Epidermal melanocyte (primary cell): ENCODE measurements around the gene LGR6.

Experiments used
- DNase-seq: peaks from one replicate; pipeline ENCODE4 v3.0.0; 2011; ENCODE audit warnings: low spot score; ENCODE audit not compliant: insufficient read length

LGR6 gene

GRCh38 chr1:202199040-202199889 lies 5.7 kb downstream of the LGR6 start:
- DNase-seq: no peak

GRCh38 chr1:202200112-202200548 lies 6.5 kb downstream of the LGR6 start:
- no peak for DNase-seq

GRCh38 chr1:202200669-202201068 lies 7.1 kb downstream of the LGR6 start:
- no peak for DNase-seq

DNA sequence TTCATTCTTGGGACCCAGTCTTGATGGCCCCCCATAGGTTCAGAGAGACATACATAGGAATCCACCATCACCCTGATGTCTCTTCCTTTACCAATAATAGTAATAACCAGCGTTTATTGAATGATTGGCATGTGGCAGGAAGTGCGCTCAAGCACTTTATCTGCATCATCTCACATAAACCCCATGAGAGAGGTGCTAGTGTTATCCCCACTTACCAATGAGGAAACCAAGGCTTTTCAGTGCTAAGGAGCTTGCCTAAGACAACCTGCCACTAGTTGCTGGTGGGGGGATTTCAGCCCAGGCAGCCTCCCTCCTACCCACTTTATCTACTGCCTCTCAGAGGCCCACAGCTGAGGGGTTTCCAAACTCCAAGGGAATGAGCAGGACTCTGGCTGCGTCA lies 7.7 kb downstream of the LGR6 start:
- no peak for DNase-seq

DNA sequence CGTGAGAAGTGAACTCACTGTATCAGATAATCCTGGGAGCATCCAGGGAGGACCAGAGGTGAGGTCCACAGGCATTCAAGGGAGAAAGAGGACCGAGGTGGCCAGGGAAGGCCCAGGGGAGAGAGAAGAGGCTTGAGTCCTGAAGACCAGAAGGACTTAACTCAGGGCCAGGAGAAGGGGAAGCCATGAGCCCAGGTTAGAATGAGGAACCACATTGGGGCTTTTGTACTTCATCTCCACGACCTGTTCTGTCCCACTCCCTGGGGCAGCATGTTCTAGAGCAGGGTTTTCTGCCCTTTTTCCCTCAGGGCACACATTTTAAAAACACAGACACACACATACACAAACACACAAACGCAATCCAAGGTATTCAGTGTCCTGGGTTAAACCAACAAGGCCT lies 8.4 kb downstream of the LGR6 start:
- no peak for DNase-seq

- DNase-seq: no peak
These were observed 9.0 kb downstream of the LGR6 start for GRCh38 chr1:202202500-202203168.

GRCh38 chr1:202203238-202204039 lies 9.8 kb downstream of the LGR6 start:
- no peak for DNase-seq

GRCh38 chr1:202204065-202204464 lies 10.5 kb downstream of the LGR6 start:
- DNase-seq: no peak

- no peak for DNase-seq
These were observed 12.1 kb downstream of the LGR6 start for GRCh38 chr1:202205523-202206190.

DNA sequence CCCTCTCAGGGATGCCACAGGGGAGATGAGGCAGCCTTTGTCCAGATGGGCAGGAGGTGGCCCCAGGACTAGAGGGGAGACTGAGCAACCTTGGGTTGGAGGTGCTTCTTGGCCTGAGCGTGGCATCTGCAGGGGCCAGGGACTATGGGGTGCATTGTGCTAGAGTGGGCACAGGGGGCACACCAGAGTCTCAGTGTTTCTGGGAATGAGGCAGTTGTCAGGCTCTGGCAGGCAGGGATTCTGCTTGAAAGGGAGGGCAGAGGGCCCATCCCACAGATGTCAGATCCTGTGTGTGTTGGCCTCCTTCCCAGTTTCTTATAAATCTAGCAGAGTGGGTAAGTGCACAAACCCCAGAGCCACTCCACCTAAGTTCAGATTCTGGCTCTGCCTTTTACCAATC lies 13.7 kb downstream of the LGR6 start:
- DNase-seq: no peak

DNA sequence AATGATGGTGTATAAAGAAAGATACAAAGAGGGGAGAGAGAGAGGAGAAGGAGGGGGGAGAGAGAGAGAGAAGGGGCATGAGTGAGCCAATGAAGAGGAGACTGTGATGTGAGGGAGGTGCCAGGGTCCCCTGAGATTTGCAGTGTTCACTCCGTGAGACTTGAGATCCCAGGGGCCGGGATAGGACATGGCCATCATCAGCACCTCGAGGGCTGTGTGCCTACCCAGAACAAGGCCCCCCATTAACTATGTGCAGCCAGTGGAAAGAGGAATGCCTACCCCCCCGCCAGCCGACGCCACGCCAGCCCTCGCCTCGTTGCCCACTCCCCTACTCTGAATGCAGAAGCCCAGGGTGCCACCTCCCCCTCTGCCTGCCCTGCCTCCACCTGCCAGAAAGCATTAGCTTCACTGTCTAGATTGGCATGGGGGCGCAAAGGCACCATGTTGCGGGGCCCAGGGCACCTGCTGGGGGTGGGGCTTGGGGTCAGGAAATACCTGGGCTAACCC lies 14.8 kb downstream of the LGR6 start:
- no peak for DNase-seq

DNA sequence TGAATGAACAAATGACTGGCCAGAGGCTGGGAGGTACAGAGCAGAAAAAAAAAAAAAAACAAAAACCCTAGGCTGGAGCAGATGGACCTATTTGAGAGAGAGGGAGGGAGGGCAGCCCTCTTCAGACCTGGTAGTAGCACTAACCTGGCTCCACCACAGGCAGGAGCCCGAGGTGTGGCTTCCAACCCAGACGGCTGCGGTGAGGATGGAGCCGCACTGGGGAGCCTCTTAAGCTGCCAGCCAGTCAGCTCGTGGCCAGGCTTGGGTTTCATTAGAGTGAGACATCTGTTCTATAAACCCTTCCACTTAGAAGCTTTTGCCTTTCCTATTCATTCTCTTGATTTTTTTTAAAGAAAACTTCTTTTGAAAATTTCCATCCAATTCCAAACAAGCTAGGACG lies 16.8 kb downstream of the LGR6 start:
- no peak for DNase-seq

DNA sequence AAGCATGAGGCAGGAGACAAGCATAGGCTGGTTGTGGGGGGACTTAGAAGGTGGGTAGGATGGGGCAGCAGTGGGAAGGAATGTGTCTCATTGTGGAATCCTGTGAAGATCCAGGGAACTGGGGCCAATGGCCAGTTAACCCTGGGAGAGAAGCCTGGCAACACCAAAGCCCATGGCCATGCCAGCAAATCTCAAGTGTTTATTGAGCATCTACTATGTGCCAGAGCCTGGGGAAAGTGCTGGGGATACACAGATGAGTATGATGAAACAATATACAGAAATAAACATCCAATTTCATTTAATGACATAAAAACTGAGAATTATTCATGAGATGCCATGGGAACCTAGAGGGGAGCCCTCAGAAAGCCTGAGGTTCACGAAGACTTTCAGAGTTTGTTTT lies 17.4 kb downstream of the LGR6 start:
- DNase-seq: no peak

DNA sequence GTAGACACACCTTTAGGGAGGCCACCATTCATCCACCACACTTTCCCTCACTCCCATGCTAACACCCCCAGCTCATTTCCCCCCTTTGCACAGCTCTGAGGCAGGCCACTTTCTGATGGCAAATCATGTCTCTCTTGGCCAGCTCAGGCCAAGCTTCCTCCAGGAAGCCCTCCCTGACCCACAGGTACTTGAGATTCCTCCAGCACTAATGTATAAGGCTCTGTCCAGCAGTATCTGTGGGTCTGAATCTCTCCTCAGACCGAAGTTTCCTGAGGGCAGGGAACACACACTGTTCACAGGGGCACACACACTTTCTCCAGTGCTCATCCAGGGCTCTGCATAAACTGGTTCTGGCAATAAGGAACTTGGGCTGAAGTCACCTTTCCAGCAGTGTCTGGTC lies 19.2 kb downstream of the LGR6 start:
- no peak for DNase-seq

- no peak for DNase-seq
These were observed 19.9 kb downstream of the LGR6 start for GRCh38 chr1:202213361-202214088.

- no peak for DNase-seq
These were observed 20.7 kb downstream of the LGR6 start for GRCh38 chr1:202214089-202214843.

DNA sequence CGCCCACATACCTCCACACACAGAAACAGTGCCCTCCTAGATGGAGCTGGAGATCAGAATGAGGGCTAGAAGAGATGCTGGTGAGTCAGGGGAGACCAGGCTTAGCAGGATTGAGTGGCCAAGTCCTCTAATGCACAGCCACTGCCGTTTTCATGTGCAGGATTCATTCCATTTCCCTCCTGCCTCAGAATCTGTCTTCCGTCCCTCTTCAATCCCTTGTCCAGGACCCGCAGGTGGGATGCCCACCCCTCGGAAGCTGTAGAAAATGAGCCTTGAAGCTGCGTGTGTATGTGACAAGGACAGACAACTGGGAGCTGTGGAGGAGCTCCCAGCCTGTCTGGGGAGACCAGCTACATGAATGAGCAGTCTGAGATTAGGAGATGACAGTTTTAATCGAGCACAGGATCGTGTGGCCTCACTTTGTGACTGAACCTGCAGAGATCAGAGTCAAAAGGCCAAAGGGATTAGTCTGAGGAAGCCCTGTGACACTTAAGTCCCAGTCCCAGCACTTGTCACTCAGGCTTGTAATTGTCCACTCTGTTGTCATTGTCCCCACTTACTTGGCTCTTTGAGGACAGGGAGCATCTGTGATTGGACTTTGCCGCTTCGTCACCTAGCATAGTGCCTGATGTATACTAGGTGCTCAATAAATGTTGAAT lies 22.0 kb downstream of the LGR6 start:
- DNase-seq: no peak

GRCh38 chr1:202216691-202217090 lies 23.1 kb downstream of the LGR6 start:
- DNase-seq: no peak

DNA sequence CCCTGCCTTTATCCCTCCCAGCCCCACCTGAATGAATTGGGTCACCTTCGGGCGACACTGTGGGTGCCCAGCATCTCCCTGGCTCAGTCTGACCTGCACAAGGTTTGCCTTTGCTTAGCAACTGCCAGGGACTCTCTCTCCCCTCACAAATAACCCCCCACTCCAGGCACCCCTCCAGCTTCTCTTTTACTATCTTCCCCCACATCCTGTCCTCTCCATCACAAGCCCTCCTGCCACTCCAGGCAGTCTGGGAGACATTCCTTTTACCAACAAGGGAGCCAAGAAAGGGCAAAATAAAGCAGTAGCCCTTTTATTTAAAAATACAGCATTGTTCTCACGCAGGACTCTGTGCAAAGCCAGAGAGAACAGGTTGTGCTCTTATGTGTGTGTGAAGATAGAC lies 23.9 kb downstream of the LGR6 start:
- DNase-seq: no peak
